Suprapubic skin (tissue), 4 donors: Measurements from ENCODE around the gene DPYSL3. TPM values are rescaled to one million over a fixed set of nuclear protein-coding genes. Genes with fewer than 3 reads are reported as not detected.

ENCODE experiments used
- DNase-seq, 2 donors: peaks; one replicate each; pipeline ENCODE4 v3.0.0-alpha.2; 2019; ENCODE audit warnings: low spot score in 2 of 2
- H3K27ac ChIP-seq: fragments of 200-600 bp; sonication (generic); one replicate; pipeline ENCODE4 v1.5.1; 2019
- H3K27me3 ChIP-seq: fragments of 200-600 bp; sonication (generic); one replicate; pipeline ENCODE4 v1.5.1; 2019
- H3K36me3 ChIP-seq: fragments of 200-600 bp; sonication (generic); one replicate; pipeline ENCODE4 v1.5.1; 2019
- H3K4me1 ChIP-seq: fragments of 200-600 bp; sonication (generic); one replicate; pipeline ENCODE4 v1.5.1; 2019
- H3K4me3 ChIP-seq: fragments of 200-600 bp; sonication (generic); one replicate; pipeline ENCODE4 v1.5.1; 2019; ENCODE audit warnings: mild to moderate bottlenecking
- H3K9me3 ChIP-seq: fragments of 200-600 bp; sonication (generic); one replicate; pipeline ENCODE4 v1.5.1; 2019
- EP300 ChIP-seq: sonication (generic); formaldehyde crosslinking; IDR thresholded peaks from one replicate; pipeline ENCODE4 v1.6.1; 2017; ENCODE audit warnings: antibody characterized with exemption
- POLR2A ChIP-seq, 2 donors: fragments of 450-650 bp; IDR thresholded peaks; one replicate each; pipeline ENCODE4 v1.6.1; 2017; ENCODE audit warnings: antibody characterized with exemption in 2 of 2, mild to moderate bottlenecking in 2 of 2, moderate library complexity in 2 of 2
- POLR2AphosphoS5 ChIP-seq, 3 donors: sonication (generic); formaldehyde crosslinking; IDR thresholded peaks; one replicate each; pipeline ENCODE4 v1.6.1; 2017; ENCODE audit warnings: antibody characterized with exemption in 3 of 3
- WGBS: methylation state at CpG from one replicate; pipeline ENCODE4 v1.1.5; 2018; 5-methylcytosine and 5-hydroxymethylcytosine counted together
- total RNA-seq, 4 donors: library from RNA; depleted of rRNA; stranded (reverse); fragments of >200 nt; gene quantifications; one replicate each; pipeline ENCODE4 v1.1.0, GENCODE V29; 2016
- TF ChIP-seq, protein P1 (sequence below), 2 donors: fragments of 200-600 bp in 1 of 2; fragments of 450-650 bp in 1 of 2; sonication (generic) in 1 of 2; IDR thresholded peaks; one replicate each; pipeline ENCODE4 v1.5.1; 2016 to 2019; ENCODE audit warnings: antibody characterized with exemption in 2 of 2, mild to moderate bottlenecking in 1 of 2, moderate library complexity in 1 of 2

The DPYSL3 gene
- total RNA-seq, 4 donors from 2014 or later, result 12.0 to 22.2 (median 16.6) TPM

DNA sequence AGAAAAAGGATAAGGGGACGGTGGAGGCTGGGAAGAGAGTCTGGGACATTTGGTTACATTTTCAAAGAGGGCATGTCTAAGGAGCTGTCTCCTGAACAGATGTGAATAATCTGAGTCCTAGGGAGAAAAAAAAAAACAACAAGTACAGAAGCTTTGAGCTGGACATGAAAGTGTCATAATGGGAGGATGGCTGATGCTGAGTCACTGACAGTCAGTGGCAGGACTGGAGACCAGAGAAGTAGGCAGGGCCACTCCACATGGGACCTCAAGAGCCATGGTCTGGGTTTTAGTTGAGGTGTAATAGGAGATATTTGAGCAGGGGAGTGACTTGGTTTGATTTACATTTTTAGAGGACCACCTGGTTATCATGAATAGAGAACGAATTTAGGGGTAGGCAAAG is 70.6 kb downstream of the DPYSL3 start:
- no peaks in the 10 kb centered on the region for H3K36me3 ChIP-seq
- H3K4me3 ChIP-seq, result no peak overlapping the region
- no peak overlapping the region for H3K27ac ChIP-seq
- H3K4me1 ChIP-seq, result peaks cover 3% of the 10 kb centered on the region
- 72% methylated on average over 2 of the region's 2 CpGs for WGBS
- DNase-seq, result no peak
- H3K27me3 ChIP-seq, result no peaks in the 10 kb centered on the region
- no peak for TF ChIP-seq POLR2AphosphoS5 (IDR thresholded peaks at IDR 0.05)
- TF ChIP-seq, protein P1, sequence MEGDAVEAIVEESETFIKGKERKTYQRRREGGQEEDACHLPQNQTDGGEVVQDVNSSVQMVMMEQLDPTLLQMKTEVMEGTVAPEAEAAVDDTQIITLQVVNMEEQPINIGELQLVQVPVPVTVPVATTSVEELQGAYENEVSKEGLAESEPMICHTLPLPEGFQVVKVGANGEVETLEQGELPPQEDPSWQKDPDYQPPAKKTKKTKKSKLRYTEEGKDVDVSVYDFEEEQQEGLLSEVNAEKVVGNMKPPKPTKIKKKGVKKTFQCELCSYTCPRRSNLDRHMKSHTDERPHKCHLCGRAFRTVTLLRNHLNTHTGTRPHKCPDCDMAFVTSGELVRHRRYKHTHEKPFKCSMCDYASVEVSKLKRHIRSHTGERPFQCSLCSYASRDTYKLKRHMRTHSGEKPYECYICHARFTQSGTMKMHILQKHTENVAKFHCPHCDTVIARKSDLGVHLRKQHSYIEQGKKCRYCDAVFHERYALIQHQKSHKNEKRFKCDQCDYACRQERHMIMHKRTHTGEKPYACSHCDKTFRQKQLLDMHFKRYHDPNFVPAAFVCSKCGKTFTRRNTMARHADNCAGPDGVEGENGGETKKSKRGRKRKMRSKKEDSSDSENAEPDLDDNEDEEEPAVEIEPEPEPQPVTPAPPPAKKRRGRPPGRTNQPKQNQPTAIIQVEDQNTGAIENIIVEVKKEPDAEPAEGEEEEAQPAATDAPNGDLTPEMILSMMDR (IDR thresholded peaks at IDR 0.05), result no peak
- TF ChIP-seq POLR2A (IDR thresholded peaks at IDR 0.05), result no peak
- TF ChIP-seq EP300, result no peak
- H3K9me3 ChIP-seq, result no peaks in the 10 kb centered on the region

- no peaks in the 10 kb centered on the region for H3K36me3 ChIP-seq
- WGBS, result 49% methylated on average over 6 of the region's 6 CpGs
- H3K4me1 ChIP-seq, result peaks cover 3% of the 10 kb centered on the region
- H3K9me3 ChIP-seq, result no peaks in the 10 kb centered on the region
- no peak overlapping the region for H3K27ac ChIP-seq
- H3K27me3 ChIP-seq, result no peaks in the 10 kb centered on the region
- H3K4me3 ChIP-seq, result no peak overlapping the region
- no peak for DNase-seq
- TF ChIP-seq POLR2AphosphoS5 (IDR thresholded peaks at IDR 0.05), result no peak
- TF ChIP-seq POLR2A (IDR thresholded peaks at IDR 0.05), result no peak
- TF ChIP-seq, protein P1 (IDR thresholded peaks at IDR 0.05), result no peak
- TF ChIP-seq EP300, result no peak
Measured at GRCh38 chr5:147437161-147437596, 72.7 kb downstream of the DPYSL3 start.

- no peak for DNase-seq
- Histone ChIP-seq H3K4me3 (no peak overlapping the region), H3K27me3 (no peaks in the 10 kb centered on the region), H3K9me3 (no peaks in the 10 kb centered on the region), H3K36me3 (no peaks in the 10 kb centered on the region), H3K4me1 (peaks cover 3% of the 10 kb centered on the region), H3K27ac (no peak overlapping the region)
- WGBS, result 81% methylated on average over 3 of the region's 3 CpGs
- TF ChIP-seq POLR2A (IDR thresholded peaks at IDR 0.05) (no peak), EP300 (no peak), POLR2AphosphoS5 (IDR thresholded peaks at IDR 0.05) (no peak)
- TF ChIP-seq, protein P1 (IDR thresholded peaks at IDR 0.05), result no peak
Measured at GRCh38 chr5:147436596-147436995, 73.3 kb downstream of the DPYSL3 start.

DNA sequence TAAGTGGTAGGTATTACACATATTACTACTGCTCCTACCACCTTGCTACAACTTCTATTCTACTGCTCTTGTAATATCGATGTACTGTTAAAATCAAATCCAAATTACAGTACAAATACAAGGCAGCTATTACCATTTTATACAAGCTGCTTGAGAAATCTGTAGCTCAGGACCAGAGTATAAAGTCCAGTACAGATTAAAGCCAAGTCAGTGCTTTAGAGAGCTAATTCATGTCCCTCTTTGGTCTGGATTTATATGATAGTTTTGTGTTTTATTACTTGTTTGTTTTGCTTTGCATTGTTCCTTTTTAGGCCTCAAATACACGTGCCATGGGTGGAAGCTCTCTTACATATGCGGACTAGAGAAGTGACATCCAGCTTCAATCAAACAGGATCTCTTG is 75.8 kb downstream of the DPYSL3 start:
- TF ChIP-seq POLR2A (IDR thresholded peaks at IDR 0.05), result no peak
- TF ChIP-seq POLR2AphosphoS5 (IDR thresholded peaks at IDR 0.05), result no peak
- TF ChIP-seq, protein P1 (IDR thresholded peaks at IDR 0.05), result no peak
- no peak for TF ChIP-seq EP300
- WGBS, result 90% methylated on average over 3 of the region's 3 CpGs
- Histone ChIP-seq H3K27ac (no peak overlapping the region), H3K4me1 (peaks cover 3% of the 10 kb centered on the region), H3K4me3 (no peak overlapping the region), H3K27me3 (no peaks in the 10 kb centered on the region), H3K36me3 (no peaks in the 10 kb centered on the region), H3K9me3 (no peaks in the 10 kb centered on the region)
- no peak for DNase-seq

- Histone ChIP-seq H3K27me3 (no peaks in the 10 kb centered on the region), H3K4me1 (peaks cover 17% of the 10 kb centered on the region), H3K36me3 (no peaks in the 10 kb centered on the region), H3K9me3 (no peaks in the 10 kb centered on the region), H3K4me3 (no peak overlapping the region), H3K27ac (no peak overlapping the region)
- 77% methylated on average over 4 of the region's 4 CpGs for WGBS
- no peak for DNase-seq
- TF ChIP-seq POLR2A (IDR thresholded peaks at IDR 0.05) (no peak), EP300 (no peak)
- TF ChIP-seq, protein P1 (IDR thresholded peaks at IDR 0.05), result no peak
Measured at GRCh38 chr5:147432323-147432722, 77.5 kb downstream of the DPYSL3 start.
